HG03378 (cell line): Measurements from ENCODE around the gene CD34.
"Not testable (repeated sequence)": the region's sequence is repeated elsewhere in the genome, so short reads cannot be mapped to it uniquely, and the experiment has no call there.

Source experiments
- ATAC-seq: cut with Tn5 transposase; IDR thresholded peaks from one replicate; pipeline ENCODE4 v1.9.1; 2021; ENCODE audit warnings: mild to moderate bottlenecking, moderate library complexity; ENCODE audit not compliant: unreplicated experiment

The CD34 gene

DNA sequence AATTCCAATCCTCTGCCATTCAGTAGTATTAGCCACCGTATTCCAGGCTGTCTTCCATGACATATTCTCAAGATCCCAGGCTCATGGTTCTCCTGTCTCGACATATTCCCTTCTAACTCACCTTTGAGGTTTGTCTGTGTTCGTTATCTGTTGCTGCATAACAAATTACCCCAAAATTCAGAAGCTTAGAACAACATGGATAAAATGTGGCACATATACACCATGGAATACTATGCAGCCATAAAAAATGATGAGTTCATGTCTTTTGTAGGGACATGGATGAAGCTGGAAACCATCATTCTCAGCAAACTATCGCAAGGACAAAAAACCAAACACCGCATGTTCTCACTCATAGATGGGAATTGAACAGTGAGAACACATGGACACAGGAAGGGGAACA is 33.0 kb downstream of the CD34 start:
- not testable (repeated sequence) for ATAC-seq

DNA sequence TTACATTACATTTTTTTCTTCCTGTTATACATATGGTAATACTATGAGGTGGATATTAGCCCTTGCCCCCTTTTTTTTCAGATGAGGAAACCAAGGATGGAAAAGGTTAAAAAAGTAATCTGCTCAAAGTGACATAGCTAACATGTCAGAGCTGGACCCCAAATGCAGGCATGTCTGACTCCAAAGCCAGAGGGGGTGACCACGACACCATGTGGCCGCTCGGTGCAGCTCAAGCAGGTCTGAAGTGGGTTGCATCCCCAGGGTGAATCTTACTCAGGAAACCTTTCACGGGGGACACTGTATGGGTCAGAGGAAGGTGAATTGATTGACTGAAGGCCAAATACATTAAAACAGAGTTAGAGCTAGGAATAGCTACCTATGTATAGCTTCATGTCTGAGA is 34.8 kb downstream of the CD34 start:
- ATAC-seq, result no peak

GRCh38 chr1:207875532-207875931 is 35.4 kb downstream of the CD34 start:
- no peak for ATAC-seq

- no peak for ATAC-seq
Observed at GRCh38 chr1:207873055-207873890, 37.7 kb downstream of the CD34 start.

- ATAC-seq, result no peak
Observed at GRCh38 chr1:207872621-207873020, 38.3 kb downstream of the CD34 start.

- no peak for ATAC-seq
Observed at GRCh38 chr1:207871117-207871649, 39.7 kb downstream of the CD34 start.

- ATAC-seq, result no peak
Observed at GRCh38 chr1:207870306-207871031, 40.5 kb downstream of the CD34 start.

DNA sequence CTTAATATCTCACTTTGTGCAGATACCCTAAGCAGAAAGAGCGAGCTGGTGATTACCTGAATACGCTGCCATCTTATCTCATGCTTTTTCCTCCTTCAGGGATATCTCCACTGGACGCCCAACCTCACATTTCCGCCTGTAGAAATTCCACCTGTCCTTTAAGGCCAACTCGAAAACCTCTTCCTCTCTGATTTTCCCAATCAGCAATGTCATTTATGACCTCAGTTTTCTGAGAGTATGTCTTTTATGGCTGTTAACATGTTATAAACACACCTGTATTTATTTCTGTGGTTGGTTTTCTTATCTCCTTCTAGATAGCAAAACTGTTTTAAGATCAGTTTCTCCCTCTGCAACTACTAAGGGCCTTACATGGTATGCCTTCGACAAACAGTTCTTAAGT is 41.1 kb downstream of the CD34 start:
- ATAC-seq, result no peak

DNA sequence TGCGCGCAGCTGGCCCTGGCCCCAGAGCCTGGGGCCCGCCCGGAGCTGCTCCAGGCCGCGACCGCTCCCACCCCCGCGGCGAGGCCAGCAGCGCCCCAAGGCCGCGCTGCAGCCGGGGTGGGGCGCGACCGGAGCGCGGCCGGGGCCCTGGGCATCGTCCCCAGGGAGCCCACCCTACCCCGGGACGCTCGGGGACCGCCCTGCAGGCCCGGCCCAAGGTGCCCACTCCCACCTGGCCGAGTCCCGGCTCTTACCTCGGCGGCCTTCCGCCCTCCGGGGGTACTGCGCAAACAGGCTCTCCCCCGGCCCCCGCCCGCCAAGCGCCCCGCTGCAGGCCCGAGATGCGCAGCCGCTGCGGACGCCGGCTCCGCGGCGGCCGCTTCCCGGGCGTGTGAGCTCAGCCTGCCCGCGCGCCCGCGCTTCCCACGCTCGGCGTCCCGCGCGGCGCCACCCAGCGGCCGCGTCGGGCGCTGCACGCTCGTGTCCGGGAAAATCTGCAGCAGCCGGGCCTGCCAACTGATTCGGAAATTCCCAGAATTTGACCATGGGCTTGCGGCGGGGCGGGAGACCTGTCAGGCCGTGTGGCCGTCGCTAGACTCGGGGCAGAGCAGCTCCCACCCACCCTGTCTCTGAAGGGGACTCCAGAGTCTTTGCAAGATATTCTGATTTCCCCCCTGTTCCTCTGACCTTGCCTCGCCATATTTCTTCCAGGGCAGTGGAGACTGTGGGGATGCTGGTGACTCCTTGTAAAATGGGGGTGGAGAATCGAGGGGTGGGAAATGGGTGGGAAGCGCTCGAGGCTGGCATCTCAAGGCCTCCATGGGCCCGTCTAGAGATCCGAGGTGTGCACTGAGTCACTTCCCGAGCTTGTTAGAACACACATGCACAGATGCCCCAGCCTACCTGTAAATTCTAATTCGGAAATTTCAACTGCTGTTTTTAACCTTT is 41.9 kb downstream of the CD34 start:
- no peak for ATAC-seq

DNA sequence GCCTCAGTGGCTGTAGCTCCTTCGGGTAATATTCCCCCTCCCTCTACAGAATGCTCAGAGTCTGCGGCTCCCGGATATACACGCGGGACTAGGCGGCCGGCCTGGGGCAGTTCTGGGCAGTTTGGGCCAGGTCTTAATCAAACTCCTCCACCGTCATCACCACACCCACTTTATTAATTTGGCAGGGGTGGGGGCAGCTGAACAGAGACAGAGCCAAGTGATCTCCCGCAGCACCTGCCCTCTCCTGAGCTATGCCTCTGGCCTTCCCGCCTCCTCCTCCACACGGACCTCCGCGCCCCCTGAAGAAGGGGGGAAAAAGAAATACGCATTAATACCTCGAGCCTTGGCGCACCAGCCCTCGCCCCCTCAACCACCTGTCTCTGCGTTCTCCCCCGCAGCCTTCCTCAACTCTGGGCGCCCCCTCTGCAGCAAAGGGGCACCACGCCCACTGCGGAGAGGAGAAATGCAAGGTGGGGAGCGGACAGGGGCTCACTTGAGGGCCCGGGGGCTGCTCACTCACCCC is 42.6 kb downstream of the CD34 start:
- no peak for ATAC-seq

DNA sequence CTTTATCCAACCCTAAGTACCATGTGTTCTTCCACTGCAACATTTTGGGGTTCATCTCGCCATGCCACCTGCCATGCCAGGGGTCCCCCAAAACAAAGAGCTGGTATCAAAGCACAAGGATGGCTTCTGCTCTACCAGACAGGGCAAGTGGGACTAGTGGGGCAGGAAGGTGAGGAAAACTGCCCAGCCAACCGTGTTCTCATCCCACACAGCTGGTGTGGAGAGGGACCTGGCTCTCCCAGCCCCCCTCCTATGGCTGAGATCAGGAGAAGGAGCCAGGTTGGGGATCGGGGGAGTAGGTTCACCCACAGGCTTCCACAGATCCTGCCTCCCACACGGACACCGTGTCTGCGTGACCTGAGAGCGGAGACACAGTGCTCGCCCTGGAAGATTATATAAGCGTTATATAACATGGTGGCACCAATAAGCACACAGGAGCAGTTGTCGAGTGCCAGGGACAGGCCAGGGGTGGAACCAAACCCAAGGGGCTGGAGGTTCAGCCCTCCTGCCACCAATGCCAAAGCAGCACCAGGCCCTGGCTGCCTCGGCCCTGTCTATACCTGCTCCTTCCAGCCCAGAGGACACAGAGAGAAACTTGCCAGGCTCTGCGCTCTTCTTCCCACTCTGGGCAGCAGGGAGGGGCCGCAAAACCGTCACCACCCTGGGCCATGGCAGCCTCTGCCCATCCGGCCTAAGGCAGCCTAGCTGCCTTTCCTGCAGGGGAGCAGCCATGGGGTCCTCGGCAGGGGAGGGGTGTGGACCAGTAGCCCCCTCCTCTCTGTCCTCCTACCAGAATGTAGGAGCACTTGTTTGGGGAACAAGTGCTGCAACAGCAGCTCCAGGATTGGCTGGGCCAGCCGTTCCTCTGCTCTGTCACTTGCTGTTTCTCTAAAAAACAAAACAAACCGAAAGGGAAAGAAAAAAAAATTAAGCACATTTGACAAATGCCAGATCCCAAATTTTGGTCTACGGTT is 43.5 kb downstream of the CD34 start:
- no peak for ATAC-seq

GRCh38 chr1:207866471-207867135 is 44.3 kb downstream of the CD34 start:
- no peak for ATAC-seq

DNA sequence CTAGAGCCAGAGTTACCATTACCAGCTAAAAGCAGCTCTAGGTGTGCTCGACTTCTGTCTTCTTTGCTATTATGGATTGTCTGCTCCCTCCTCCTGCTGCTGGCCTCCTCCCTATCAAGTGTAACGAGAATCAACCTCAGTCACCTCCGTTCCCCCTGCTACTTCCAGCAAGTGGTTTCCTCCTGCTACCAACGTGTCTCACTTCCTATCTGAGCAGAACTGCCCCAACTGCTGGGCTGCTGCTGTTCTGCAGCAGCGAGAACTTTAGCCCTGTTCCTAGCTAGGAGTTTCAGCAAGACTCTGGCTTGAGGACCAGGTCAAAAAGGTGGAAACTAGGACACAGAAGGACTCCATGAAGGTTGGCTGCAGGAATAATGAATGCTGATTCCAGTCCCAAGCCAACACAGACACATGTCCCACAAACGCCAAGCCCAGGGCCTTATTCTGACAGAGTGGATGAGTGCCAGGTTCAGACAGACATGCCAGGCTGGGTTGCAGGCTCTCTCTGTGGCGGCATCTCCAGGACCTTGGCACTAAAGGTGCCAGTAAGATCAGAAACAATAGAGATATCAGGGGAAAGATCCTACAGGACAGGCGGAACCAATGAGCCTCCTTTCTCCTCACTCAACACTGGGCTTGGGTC is 46.9 kb downstream of the CD34 start:
- ATAC-seq, result peak; percentile 50

DNA sequence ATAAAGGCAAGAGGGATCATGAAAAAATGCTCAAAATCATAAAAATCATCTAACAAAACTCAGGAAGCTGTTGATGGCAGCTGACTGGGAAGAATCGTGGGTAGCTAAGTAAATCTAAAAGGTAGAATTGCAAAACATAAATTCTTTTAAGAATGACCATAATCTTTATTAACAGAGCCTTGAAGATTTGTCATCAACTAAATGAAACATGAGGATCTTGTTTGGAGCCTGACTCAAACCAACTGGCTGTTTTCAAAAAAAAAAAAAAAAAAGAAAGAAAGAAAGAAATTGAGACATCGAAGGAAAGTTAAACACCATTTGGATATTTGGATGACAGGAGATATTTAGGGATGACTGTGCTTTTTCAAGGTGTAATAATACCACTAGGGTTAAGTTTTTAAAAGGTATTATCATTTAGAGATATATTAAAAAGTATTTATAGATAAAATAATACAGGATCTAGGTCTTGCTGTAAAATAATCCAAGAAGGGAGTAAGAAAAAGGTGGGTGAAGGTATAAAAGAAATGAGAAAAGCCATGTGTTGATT is 48.6 kb downstream of the CD34 start:
- ATAC-seq, result no peak

GRCh38 chr1:207861442-207862177 is 49.3 kb downstream of the CD34 start:
- ATAC-seq, result no peak

DNA sequence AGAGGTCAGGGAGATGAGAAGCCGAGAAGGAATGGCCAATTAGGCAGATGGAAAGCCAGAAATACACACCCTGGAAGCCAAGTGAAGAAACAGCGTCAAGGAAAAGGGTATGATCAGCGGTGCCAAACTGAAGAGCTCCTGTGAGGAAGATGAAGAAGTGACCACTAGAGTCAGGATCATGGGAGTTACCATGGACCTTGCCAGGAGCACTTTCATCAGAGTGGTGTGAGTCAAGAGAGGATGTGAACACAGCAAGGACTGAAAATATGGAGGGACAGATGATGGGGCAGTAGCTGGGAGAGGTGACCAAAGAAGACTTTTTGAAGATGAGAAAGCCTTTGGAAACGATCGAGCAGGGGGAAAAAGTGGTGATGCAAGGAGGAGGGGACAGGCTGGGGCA is 50.4 kb downstream of the CD34 start:
- no peak for ATAC-seq

DNA sequence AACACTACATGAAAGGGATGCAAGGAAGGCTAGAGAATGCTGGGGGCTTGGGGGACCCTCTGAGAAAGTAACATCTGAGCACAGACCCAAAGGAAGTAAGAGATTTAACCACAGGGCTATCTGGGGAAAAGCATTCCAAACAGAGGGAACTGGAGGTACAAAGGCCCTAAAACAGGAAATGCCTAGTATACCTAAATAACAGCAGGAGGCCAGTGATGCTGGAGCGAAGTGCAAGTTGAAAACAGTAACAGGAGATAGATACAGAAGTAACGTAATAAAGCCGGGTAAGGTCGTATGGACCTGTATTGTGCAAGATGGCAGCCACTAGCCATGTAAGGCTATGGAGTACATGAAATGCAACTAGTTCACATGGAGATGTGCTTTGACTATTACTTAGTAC is 52.1 kb downstream of the CD34 start:
- no peak for ATAC-seq

- no peak for ATAC-seq
Observed at GRCh38 chr1:207858281-207858680, 52.6 kb downstream of the CD34 start.
